ENCODE results near the gene SECTM1.

Gene SECTM1

DNA sequence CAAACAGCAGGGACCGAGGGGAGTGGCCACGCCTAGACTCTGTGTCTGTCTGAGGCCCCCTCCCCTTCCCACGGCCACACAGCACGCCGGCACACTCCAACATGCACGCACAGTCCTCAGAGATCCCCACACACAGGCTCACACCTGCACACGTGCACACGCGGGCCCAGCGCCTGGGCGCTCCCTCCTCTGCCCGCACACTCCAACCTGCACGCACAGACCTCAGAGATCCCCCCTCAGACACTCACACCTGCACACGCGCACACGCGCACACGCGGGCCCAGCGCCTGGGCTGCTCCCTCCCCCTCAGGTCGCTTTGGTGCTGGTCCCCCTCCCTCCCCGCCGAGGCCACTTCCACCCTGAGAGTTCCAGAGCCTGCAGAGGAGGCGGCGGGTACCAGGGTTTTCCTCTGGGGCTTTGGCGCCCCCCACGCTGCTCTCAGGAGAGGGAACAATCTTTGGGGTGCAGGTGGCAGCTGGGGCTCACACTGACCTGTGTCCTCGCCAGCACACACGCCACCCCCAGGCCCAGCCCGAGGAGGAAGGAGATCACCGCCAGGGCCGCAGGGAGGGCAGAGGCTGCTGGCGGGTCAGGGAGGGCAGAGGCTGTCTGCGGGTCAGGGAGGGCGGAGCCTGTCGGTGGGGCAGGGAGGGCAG lies 17.7 kb downstream of the SECTM1 start:
- DNase-seq (ENCODE audit: low read depth, low spot score): no peak

DNA sequence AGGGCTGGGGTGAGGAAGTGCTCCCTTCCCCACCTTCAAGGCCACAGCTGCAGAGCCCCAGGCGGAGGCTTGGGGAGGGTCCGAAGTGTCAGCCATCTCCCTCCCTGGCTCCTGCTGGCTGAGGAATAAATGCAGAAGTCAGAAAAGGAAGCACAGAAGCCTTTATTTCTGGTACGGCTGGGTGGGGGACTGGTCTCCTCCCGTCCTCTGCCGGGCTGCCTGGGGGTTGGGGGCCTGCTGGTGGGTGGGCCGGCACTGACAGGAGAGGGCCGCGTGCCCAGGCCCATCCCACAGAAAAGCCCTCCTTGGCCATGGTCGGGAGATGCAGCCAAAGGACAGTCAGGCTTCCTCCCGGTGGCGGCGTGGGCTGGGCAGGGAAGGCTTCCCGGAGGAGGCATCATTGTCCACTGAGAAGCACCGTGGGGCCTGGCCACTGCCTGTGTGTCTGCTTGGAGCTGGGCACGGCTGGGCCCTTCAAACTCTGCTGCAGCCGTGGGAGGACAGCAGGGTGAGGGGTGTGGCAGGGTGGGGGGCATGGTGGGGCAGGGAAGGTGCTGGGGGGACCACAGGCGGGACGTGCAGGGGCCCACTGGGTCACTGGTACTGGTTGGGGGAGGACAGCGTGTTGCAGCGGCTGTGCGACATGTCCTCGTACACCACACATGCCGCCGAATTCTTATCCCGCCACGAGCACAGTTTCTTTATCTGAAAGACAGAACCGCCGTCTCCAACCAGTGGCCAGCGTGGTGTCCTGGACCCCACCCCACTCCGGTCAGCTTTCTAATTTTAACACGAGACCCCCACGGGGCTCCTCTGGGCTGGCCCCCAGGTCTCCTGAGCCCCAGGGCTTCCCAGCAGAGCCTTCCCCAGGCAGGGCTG lies 18.6 kb downstream of the SECTM1 start:
- DNase-seq (ENCODE audit: low read depth, low spot score): no peak

DNA sequence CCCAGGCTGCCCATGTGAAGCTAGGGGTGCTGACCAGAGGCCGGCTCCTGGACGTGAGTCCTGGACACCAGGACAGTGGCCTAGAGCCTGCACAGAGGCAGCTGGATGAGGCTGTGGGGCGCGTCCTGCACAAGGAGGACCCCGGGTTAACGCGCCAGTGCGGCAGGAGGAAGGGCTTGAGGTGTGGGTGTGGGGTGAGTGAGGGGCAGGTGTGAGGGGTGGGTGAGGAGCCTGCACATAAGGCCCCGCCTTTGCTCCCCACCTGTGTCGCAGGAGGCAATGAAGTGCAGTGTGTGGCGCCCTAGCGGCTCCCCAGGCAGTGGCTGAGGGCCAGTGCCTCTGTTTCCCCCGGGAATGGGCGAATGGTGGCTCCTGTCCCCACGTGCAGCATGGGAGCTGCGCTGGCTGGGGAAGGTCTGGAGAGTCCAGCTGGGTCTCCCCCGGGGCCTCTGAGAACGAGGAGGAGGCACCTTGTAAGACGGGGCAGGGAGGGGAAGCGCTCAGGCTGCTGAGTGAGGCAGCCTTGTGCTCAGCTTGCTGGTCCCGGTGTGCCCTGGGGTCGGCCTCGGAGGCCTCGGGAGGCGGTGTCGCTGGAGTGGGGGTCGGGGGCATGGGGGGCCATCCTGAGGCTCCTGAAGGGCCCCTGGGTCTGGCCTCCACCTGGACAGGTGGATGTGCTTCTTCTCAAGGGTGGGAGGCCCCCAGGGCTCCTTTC lies 19.4 kb downstream of the SECTM1 start:
- no peak for DNase-seq (ENCODE audit: low read depth, low spot score)

DNA sequence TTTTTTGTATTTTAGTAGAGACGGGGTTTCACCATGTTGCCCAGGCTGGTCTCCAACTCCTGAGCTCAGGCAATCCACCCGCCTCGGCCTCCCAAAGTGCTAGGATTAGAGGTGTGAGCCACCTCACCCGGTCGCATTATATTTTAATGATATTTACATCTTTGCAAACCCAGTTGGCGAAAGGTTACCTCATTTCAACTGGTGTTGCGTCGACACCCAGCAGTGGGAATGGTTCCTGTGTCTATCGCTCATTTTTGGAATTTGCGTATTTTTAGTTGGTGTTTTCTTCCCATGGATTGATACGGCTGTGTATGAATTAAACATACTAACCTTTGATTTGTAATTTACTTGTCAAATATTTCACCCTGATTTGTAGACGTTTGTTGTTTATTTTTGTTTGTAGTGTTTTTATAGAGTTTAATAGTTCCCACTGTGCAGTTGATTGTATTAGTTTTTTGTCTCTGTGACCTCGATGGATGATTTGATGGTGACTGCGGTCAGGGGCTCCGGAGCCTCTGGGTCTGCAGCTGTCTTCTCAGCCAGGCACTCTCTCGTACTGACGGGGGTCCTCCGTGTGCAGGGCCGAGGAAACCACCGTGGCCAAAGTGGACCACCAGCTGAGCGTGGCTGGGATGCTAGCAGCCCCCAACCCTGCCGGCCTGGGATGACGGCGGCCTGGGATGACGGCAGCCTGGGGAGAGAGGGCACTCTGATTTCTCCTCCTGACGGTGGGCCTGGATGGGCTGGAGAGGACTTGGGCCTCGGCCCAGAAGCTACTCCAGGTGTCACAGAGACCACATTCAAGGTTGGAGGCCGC lies 20.2 kb downstream of the SECTM1 start:
- no peak for DNase-seq (ENCODE audit: low read depth, low spot score)

DNA sequence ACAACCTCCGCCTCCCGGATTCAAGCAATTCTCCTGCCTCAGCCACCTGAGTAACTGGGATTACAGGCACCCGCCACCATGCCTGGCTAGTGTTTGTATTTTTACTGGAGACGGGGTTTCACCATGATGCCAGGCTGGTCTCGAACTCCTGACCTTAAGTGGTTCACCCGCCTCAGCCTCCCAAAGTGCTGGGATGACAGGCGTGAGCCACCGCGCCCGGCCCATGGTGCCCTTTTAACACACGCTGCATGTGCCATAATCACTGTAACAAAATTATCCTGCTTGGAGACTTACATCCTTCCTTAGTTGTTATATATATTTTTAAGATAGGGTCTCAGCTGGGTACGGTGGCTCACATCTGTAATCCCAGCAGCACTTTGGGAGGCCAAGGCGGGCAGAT lies 21.6 kb downstream of the SECTM1 start:
- no peak for DNase-seq (ENCODE audit: low read depth, low spot score)

DNA sequence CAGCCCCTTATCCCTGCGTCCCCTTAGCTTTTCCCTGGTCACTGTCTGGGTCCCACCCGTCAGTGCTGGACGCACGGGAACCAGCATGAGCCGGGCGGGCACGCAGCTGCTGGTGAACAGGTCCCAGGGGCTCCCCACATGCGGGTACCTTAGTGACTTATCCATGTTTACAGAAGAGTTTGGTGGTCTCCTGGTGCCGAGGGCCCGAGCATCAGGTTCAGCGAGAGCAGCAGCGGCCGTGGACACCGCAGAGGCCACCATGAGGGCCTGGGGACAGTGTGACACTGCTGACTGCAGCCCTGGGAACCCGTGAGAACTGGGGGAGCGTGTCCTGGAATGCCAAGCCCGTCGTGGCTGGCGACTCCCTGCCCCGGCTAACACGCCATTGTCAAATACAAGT lies 22.7 kb downstream of the SECTM1 start:
- DNase-seq (ENCODE audit: low read depth, low spot score): no peak

DNA sequence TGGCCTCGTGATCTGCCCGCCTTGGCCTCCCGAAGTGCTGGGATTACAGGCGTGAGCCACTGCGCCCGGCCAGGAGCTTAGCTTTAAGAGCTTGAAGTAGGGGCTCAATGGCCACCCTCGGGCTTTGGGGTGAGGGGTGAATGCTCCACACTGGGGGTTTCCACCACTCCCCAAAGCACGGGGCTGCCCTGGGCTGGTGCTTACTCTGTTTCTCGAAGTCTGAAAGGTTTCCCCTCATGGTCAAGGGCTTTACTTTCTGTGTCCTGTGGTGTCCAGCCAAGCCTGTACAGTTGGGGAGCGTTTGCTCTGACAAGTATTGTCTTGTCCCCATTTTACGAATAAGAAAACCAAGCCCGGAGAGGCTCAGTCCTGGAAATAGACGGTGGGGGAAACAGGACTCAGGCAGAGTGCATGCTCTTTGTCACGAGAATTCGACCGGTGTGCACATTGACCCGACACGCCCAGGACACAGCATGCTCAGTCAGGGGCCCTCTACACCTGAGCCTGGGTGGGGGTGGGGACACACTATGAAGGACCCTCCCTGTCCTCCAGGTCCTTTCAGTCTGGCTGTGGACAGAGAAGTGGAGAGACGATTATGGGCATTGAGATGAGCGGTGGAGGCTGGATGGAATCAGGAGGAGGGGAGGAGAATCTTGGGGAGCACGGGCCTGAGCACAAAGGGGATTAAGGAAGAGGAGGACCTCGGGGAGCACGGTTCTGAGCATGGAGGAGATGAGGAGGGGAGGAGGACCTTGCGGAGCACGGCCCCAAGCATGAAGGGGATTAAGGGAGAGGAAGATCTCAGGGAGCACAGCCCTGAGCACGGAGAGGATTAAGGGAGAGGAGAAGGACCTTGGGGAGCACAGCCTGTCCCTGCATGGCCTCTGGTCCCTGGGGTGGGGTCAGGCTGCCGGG lies 23.7 kb downstream of the SECTM1 start:
- DNase-seq (ENCODE audit: low read depth, low spot score): no peak

DNA sequence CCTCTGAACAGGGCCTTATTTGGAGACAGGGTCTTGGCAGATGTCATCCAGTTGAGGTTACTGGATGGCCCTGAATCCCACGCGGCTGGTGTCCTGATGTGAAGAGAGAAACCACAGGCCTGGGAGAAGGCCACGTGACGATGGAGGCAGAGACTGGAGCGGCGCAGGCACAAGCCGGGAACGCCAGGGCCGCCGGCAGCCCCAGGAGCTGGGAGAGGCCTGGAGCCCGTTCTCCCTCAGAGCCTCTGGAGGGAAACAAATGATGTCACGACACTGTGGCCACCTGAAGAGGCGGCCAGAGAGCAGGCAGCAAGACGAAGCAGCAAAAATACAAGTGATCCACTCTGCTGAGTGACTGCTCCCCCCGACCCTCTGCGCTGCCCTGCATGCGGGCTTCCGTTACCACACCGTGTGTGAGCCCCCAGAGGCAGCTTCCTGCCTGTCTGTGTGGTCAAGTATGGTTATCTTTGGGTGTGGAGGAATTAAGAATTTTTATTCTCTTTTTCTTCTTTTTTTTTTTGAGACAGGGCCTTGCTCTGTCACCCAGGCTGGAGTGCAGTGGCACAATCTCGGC lies 27.8 kb downstream of the SECTM1 start:
- no peak for DNase-seq (ENCODE audit: low read depth, low spot score)

DNA sequence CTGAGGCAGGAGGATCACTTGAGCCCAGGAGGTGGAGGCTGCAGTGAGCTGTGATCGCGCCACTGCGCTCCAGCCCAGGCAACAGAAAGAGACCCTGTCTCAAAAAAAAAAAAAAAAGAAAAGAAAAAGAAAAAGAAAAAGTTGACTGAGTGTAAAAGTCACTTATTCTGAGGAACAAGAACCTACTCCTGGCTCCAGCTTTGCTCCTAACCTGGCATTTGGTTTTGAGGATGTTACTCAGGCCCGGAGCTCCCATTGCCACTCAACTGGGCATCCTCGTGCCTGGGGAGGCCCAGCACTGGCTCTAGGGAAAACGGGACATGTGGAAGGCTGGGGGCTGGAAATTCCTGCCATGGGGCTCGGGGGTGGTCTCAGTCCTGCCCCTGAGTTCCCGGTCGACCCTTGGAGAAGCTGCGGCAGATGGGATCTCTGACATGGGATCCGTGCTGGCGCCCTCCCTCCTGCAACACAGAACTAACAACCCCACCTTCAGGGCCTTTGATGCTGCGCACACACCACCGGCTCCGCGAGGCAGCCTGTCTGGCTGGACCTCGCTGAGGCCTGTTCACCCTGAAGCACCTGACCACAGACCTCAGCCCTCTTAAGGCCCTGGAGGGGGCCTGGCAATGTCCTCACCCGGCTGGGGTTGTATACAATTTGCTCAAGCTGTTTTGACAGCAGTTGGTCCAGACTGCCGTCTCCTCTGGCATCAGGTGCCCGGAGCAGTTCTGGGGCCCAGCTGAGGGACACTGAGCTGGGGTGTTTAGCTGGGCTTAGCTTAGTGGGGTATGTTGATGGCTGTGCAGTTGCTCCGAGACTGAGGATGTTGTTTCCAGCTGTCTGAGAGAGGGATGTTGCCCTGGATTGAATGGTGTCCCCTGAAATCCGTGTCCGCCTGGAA lies 28.5 kb downstream of the SECTM1 start:
- DNase-seq (ENCODE audit: low read depth, low spot score): no peak

DNA sequence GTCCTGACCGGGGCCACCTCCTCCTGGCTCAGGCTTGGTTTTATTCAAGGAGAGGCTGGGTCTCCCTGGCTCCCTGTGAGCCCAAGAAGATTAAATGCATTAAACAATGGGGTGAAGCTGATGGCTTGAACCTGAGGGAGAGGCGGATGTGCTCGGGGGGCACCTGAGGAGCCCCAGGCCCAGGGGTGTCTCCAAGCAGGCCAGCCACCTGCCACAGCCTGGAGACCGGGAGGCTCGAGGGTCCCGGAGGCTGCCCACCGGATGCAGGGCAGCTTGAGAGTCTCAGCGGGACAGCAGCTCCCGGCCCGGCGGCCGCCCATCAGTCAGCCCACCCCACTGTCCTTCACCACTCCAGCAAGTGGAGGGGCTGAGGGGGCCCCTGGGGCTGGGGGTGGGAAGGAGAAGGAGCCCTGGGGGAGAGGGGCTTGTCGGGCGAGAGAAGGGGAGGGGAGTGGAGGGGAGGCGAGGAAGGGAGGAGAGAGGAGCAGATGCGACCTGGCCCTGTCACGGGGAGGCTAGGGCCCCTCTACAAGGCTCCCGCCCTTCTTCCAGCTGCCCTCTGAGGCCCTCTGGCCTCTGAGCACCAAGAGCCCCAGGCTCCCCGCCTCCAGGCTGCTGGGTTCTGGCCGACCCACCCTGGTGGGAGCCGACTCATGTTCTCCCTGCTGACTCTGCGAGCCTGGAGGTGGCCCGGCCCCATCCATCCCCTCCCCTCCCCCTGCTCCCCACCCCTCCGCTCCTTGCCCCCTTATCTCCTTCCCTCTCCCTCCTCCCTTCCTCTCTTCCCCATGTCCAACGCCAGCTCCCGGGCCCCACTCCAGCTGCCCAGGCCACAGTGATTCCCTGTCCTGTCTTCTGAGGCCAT lies 29.4 kb downstream of the SECTM1 start:
- no peak for DNase-seq (ENCODE audit: low read depth, low spot score)

DNA sequence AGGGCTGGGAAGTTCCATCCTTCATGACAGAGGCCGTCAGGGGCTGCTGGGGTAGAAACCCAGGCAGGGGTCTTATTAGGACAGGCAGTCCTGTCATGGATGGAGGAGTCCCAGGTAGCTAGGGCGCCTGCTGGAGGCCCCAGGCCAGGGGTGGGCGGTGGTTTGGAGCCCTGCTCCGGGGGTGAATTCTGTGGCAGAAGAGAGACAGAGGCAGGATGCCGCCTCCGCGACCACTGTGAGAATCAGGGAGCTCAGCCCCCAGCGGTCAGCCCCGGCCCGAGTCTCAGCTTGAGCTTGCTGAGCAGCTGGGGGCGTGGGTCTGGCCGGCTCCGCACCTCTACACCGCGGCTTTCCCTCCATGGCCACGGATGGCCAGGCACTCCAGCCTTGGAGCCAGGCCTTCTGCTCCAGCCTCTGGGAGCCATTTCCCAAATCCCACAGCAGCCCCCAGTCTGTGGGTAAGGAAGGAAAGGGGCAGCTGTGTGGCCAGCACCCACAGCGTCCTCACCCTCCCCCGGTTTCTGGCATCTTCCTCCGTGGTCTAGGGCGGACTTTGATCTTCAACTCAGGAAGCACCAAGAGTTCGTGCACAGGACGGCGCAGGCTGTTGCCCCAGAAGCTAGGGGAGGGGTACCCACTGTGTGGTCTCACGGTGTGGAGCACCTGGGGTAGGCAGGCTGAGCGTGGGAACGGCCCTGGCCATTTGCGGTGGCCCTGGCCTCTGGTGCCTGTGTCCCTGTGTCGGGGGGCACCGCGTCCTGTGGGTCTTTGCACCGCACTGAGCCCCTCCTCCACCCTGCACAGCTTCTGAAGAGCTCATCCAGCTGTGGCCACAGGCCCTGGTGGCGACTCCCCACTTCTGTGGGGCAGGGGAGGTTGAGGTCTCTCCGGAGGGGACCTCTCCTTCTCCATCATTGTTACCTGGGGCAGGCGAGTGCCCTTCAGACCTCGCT lies 30.3 kb downstream of the SECTM1 start:
- no peak for DNase-seq (ENCODE audit: low read depth, low spot score)

DNA sequence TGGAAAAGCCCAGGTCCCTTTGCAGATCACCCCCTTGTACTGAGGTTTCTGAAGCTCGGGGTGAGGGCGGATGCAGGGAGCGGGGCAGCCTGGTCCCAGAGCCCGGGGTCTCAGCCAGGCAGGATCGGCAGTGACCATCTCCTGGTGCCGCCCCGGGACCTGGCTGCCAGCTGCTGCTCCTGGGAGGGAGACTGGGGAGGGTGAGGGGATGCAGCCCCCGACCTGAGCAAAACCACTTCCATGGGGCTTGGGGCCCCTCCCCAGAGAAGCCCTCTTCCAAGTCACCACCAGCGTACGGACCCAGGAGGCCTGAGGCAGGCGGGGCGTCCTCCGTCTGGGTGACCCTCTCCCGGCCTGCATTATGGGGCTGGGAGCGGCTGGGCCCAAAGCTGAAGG lies 31.0 kb downstream of the SECTM1 start:
- DNase-seq (ENCODE audit: low read depth, low spot score): no peak

DNA sequence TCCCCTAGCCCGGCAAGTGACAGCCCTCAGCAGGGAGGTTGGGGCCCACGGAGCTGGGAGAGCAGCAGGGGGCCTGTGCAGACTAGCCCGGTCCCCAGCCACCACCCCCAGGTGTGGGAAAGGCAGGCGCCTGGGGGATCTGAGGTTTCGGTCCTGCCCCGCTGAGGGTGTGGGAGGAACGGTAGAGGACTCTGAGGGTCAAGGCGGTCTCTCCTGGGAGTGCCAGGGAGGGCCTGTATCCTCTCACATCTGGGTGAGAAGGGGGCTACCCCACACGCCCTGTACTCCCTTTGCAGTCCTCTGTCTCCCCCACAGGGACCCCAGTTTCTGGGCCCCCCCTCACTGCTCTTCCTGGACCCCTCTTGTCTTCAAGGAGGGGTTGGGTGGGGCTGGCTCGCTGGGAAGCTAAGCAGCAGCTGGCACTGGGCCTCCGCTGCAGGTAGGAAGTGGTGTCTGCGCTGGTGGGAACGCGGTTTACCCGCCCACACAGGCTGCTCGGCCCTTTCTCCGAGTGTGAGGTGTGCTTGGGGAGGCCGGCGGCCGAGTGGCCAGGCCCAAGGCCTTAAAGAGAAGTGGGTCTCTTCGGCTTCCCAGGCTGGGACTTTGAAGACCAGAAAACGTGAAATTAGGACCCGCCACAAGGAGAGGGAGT lies 31.5 kb downstream of the SECTM1 start:
- DNase-seq (ENCODE audit: low read depth, low spot score): no peak

DNA sequence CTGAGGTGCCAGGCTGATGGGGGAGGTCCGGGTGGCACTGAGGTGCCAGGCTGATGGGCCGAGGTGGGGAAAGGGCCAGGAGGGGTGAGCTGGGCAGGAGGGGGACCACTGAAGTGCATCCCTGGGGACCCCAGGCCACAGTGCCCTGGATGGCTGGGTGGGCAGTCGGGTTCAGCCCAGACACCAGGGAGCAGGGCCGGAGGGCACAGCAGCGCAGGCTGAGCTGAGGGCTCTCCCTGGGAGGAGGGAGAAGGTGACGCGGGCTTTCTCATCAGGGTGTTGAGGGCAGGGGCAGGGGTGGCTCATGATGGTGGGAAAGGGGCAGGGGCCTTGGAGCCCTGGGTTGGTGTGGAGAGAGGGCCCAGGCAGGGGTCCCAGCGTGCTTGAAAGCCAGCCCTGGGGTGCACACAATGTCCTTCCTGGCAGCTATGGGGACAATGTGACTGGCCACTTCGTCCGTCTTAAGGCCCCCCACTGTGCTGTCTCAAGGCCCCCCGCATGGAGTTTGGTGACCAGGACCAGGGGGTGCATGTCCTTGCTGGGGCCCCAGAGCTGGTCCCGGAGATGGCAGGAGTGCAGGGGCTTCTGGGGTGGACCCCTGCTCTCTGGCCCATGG lies 32.2 kb downstream of the SECTM1 start:
- DNase-seq (ENCODE audit: low read depth, low spot score): no peak

DNA sequence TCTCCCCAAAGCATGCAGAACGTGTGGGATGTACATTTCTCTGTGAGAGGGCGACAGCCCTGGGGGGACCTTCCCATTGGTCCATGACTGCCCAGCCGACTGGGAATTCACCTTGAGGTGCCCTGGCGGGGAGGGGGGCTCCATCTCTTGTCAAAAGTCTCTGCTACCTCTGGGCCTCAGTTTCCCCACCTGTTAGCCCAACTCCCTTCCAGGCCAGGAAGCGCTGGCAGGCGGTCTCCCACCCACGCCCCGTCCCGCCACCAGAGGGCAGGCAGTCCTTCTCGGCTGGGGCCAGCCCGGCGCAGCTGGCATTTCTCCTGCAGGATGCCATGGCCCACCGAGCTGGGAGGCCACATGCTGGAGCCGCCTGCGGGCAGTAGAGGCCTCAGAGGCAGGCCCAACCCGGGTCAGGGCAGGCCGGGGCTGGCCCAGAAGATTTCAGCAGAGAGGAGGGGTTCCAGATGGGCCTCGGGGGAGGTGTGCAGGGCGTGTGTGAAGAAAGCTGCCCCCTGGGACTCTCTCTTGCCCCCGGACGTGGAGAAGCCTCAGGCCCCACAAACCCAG lies 32.8 kb downstream of the SECTM1 start:
- no peak for DNase-seq (ENCODE audit: low read depth, low spot score)

DNA sequence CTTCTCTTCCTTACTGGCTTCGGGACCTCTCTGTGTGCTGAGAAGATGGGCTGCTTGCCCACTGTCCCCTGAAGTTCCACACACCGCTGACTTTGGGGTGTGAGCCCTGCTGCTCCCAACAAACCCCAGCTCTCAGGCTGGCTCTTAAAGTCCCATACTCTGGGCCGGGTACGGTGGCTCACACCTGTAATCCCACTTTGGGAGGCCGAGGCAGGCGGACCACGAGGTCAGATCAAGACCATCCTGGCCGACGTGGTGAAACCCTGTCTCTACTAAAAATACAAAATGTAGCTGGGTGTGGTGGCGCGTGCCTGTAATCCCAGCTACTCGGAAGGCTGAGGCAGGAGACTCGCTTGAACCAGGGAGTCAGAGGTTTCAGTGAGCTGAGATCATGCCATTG lies 33.3 kb downstream of the SECTM1 start:
- no peak for DNase-seq (ENCODE audit: low read depth, low spot score)

All from activated CD4-positive, CD25-positive, alpha-beta regulatory T cell treated with anti-CD3 and anti-CD28 coated beads, Interleukin-2, amount 50 U/mL, for 16 hours (primary cell).